ENCODE measurements around the gene KRR1. TPM values are rescaled to one million over a fixed set of nuclear protein-coding genes. Genes with fewer than 3 reads are reported as not detected.

Gene KRR1
- total RNA-seq, 2 donors from 2014 or later, result 21.6 to 34.7 TPM

GRCh38 chr12:75477137-75477536 lies 34.3 kb downstream of the KRR1 start:
- 74% methylated on average over 2 of the region's 2 CpGs for WGBS
- Histone ChIP-seq H3K4me3 (no peak overlapping the region), H3K36me3 (no peaks in the 10 kb centered on the region), H3K4me1 (replicated peaks) (no peaks in the 10 kb centered on the region), H3K9me3 (no peaks in the 10 kb centered on the region), H3K27ac (no peak overlapping the region), H3K27me3 (replicated peaks; ENCODE audit: insufficient read depth) (no peaks in the 10 kb centered on the region)
- DNase-seq (ENCODE audit: low spot score), result no peak
- TF ChIP-seq POLR2A (IDR thresholded peaks at IDR 0.05) (no peak), POLR2AphosphoS5 (IDR thresholded peaks at IDR 0.05) (no peak), CTCF (IDR thresholded peaks at IDR 0.05) (no peak)
- intact Hi-C loops (cut with DNase I), result no loop called here

DNA sequence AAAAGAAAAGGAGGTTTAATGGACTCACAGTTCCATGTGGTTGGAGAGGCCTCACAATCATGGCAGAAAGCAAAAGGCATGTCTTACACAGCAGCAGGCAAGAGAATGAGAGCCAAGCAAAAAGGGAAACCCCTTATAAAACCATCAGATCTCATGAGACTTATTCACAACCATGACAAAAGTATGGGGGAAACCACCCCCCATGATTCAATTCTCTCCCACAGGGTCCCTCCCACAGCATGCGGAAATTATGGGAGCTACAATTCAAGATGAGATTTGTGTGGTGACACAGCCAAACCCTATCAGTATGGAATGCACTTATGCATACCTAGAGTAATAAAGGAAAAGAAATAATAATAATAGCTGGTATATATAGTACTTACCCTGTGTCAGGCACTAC lies 35.3 kb downstream of the KRR1 start:
- Histone ChIP-seq H3K9me3 (no peaks in the 10 kb centered on the region), H3K4me3 (no peak overlapping the region), H3K27ac (no peak overlapping the region), H3K36me3 (no peaks in the 10 kb centered on the region), H3K4me1 (replicated peaks) (no peaks in the 10 kb centered on the region), H3K27me3 (replicated peaks; ENCODE audit: insufficient read depth) (no peaks in the 10 kb centered on the region)
- intact Hi-C loops (cut with DNase I), result no loop called here
- 96% methylated on average over 1 of the region's 1 CpG for WGBS
- DNase-seq (ENCODE audit: low spot score), result no peak
- TF ChIP-seq POLR2AphosphoS5 (IDR thresholded peaks at IDR 0.05), result no peak
- no peak for TF ChIP-seq CTCF (IDR thresholded peaks at IDR 0.05)
- TF ChIP-seq POLR2A (IDR thresholded peaks at IDR 0.05), result no peak

DNA sequence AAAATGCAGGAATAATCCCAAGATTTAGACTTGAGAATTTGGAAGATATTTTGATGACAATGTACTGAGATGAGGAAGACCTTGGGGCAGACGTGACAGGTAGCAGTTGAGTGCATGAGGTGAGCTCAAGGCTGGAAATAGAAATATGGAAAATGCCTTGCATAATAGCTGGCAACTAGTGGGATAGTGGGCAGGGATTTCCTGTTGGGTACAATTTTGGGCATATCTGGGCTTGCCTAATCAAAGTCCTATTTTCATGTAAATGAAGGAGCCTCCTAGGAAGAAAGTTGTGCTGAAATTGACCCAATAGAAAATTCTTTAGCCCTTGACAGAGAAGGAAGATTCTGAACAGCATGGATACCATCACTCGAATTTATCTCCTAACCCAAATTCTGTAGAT lies 37.3 kb downstream of the KRR1 start:
- no peaks in the 10 kb centered on the region for H3K36me3 ChIP-seq
- H3K27ac ChIP-seq, result no peak overlapping the region
- DNase-seq (ENCODE audit: low spot score), result no peak
- TF ChIP-seq POLR2A (IDR thresholded peaks at IDR 0.05) (no peak), POLR2AphosphoS5 (IDR thresholded peaks at IDR 0.05) (no peak), CTCF (IDR thresholded peaks at IDR 0.05) (no peak)
- no peaks in the 10 kb centered on the region for H3K27me3 ChIP-seq (replicated peaks; ENCODE audit: insufficient read depth)
- H3K9me3 ChIP-seq, result no peaks in the 10 kb centered on the region
- WGBS, result 57% methylated on average over 2 of the region's 2 CpGs
- H3K4me3 ChIP-seq, result no peak overlapping the region
- intact Hi-C loops (cut with DNase I), result no loop called here
- H3K4me1 ChIP-seq (replicated peaks), result no peaks in the 10 kb centered on the region

DNA sequence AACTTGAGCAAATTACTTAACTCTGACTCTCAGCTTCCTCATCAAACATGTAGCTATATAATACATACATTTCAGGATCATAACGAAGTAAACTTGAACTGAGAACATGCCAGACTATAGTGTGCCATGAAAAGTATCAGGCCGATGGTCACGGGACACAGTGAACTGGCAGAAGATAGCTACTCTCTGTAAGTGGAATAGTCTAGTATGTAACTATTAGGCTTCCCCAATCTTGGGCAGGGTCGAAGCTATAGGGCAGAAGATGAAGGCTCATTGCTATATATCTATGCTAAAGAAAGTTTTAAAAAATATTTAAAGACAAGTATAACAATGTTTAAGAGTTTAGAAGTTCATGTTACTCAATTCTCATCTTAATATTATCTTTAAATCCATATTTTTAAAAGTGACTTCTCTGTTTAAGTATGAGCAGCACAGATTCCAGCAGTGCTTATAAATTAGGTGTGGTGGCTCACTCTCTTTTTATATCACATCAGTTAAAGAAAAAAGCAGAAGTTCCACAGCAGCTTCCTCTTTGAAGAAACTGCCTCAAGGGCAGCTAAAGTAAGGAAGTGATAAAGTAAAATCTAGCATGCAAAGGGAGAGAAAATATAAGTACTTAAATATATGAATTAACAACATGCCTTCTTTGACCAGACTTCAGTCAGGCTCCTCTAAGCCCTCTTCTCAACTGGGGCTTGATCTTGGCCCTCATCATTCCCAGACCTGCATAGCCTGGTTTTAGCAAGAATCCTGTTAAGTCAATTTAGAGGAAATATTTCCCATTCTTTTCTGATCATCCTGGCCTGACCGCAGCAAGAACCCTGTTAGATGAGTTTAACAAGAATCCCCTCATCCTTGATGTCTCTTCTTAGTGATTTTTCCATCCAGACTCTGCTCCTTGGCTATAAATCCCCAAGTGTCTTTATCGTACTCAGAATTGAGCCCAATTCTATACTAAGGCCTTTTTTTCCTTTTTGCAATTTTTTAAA lies 39.2 kb downstream of the KRR1 start:
- no peak for TF ChIP-seq POLR2A (IDR thresholded peaks at IDR 0.05)
- TF ChIP-seq CTCF (IDR thresholded peaks at IDR 0.05), result no peak
- no peak for TF ChIP-seq POLR2AphosphoS5 (IDR thresholded peaks at IDR 0.05)
- Histone ChIP-seq H3K27me3 (replicated peaks; ENCODE audit: insufficient read depth) (no peaks in the 10 kb centered on the region), H3K36me3 (no peaks in the 10 kb centered on the region), H3K4me1 (replicated peaks) (no peaks in the 10 kb centered on the region), H3K27ac (no peak overlapping the region), H3K9me3 (no peaks in the 10 kb centered on the region), H3K4me3 (no peak overlapping the region)
- DNase-seq (ENCODE audit: low spot score), result no peak
- 77% methylated on average over 6 of the region's 6 CpGs for WGBS
- intact Hi-C loops (cut with DNase I), result no loop called here

- no peak for DNase-seq (ENCODE audit: low spot score)
- H3K27ac ChIP-seq, result no peak overlapping the region
- H3K4me1 ChIP-seq (replicated peaks), result no peaks in the 10 kb centered on the region
- H3K36me3 ChIP-seq, result no peaks in the 10 kb centered on the region
- H3K27me3 ChIP-seq (replicated peaks; ENCODE audit: insufficient read depth), result no peaks in the 10 kb centered on the region
- H3K9me3 ChIP-seq, result no peaks in the 10 kb centered on the region
- TF ChIP-seq POLR2A (IDR thresholded peaks at IDR 0.05), result no peak
- H3K4me3 ChIP-seq, result no peak overlapping the region
- intact Hi-C loops (cut with DNase I), result no loop called here
Observed at GRCh38 chr12:75460204-75460603, 51.2 kb downstream of the KRR1 start.

All from prostate gland (tissue), 2 donors.